GM12878 (cell line): Measurements from ENCODE around the gene TRIM47. TPM values are rescaled to one million over a fixed set of nuclear protein-coding genes. Genes with fewer than 3 reads are reported as not detected.

ENCODE experiments used
- ATAC-seq: fragments of 200-7000 bp; cut with Tn5 transposase; 3 replicates; pipeline ENCODE4 v1.9.1; 2020; ENCODE audit warnings: mild to moderate bottlenecking, moderate library complexity
- BruUV-seq: library from RNA; stranded (reverse); fragments of 400-500 nt; replicated peaks from 2 replicates; lab custom pipeline; 2021; lab: Mats Ljungman, UMichigan
- CTCF ChIA-PET: fragments of 300-600 bp; sonication (Branson Sonifier 250); formaldehyde crosslinking; extraction: SDS; loops from one replicate; lab custom pipeline; 2021; ENCODE audit warnings: inconsistent platforms; lab: Yijun Ruan, JAX
- POLR2A ChIA-PET: fragments of 350-600 bp; formaldehyde crosslinking; extraction: SDS; loops from one replicate; lab custom pipeline; 2021; ENCODE audit warnings: inconsistent platforms; lab: Charles Lee
- RAD21 ChIA-PET: fragments of 300-600 bp; sonication (Branson Sonifier 250); formaldehyde crosslinking; loops from one replicate; lab custom pipeline; 2023; ENCODE audit warnings: antibody characterized with exemption; ENCODE audit not compliant: unreplicated experiment; lab: Charles Lee
- SMC1A ChIA-PET: fragments of 300-600 bp; sonication (Branson Sonifier 250); formaldehyde crosslinking; loops from one replicate; lab custom pipeline; 2023; ENCODE audit not compliant: unreplicated experiment, uncharacterized antibody; lab: Charles Lee
- DNase-seq: peaks from one replicate; pipeline ENCODE4 v3.0.0-alpha.2; 2011; ENCODE audit warnings: low read depth, low spot score
- FAIRE-seq: peaks from 3 replicates; lab custom pipeline; 2011; peaks lifted over from hg19 to GRCh38; lab: Jason Lieb, UNC
- H2AFZ ChIP-seq: 2 replicates; pipeline ENCODE4 v1.6.0; 2011; ENCODE audit warnings: low read depth, low read length, control low read depth; ENCODE audit not compliant: control insufficient read depth
- H3K27ac ChIP-seq: 2 replicates; pipeline ENCODE4 v1.5.1; 2011; ENCODE audit warnings: control low read depth; ENCODE audit not compliant: control insufficient read depth, insufficient read depth
- H3K27me3 ChIP-seq, 2 experiments: replicated peaks in 1 of 2; 2 replicates each; pipeline versions ENCODE4 v1.6.0 to v1.6.1; 2011; ENCODE audit warnings: low read length in 1 of 2; ENCODE audit not compliant: control insufficient read depth in 2 of 2, insufficient read depth in 2 of 2
- H3K36me3 ChIP-seq, 2 experiments: 2 replicates each; pipeline ENCODE4 v1.5.1; 2011; ENCODE audit warnings: low read length in 1 of 2; ENCODE audit not compliant: control insufficient read depth in 2 of 2, insufficient read depth in 2 of 2
- H3K4me1 ChIP-seq: 2 replicates; pipeline ENCODE4 v1.6.1; 2011; ENCODE audit warnings: mild to moderate bottlenecking, low read length, moderate library complexity, mixed read lengths; ENCODE audit not compliant: control insufficient read depth, insufficient read depth
- H3K4me2 ChIP-seq: 2 replicates; pipeline ENCODE4 v1.6.0; 2011; ENCODE audit warnings: control low read depth; ENCODE audit not compliant: control insufficient read depth, insufficient read depth
- H3K4me3 ChIP-seq: fragments of 200-600 bp; sonication (generic); 2 replicates; pipeline ENCODE4 v1.5.1; 2016
- H3K79me2 ChIP-seq: 2 replicates; pipeline ENCODE4 v1.6.0; 2011; ENCODE audit warnings: low read length; ENCODE audit not compliant: control insufficient read depth, insufficient read depth
- H3K9ac ChIP-seq: 2 replicates; pipeline ENCODE4 v1.8.0; 2011; ENCODE audit warnings: low read length, control low read depth, mixed read lengths; ENCODE audit not compliant: control insufficient read depth, insufficient read depth
- H3K9me3 ChIP-seq: replicated peaks from 3 replicates; pipeline ENCODE4 v1.5.1; 2011; ENCODE audit warnings: mild to moderate bottlenecking, low read length; ENCODE audit not compliant: control insufficient read depth, insufficient read depth
- H4K20me1 ChIP-seq: 2 replicates; pipeline ENCODE4 v1.6.0; 2011; ENCODE audit not compliant: control insufficient read depth, insufficient read depth
- ASH2L ChIP-seq: fragments of 300-600, 200-600 bp; sonication (generic); IDR thresholded peaks from 2 replicates; pipeline ENCODE4 v1.6.1; 2017; ENCODE audit warnings: low read depth, mild to moderate bottlenecking, borderline replicate concordance
- ATF3 ChIP-seq: IDR thresholded peaks from 2 replicates; pipeline ENCODE4 v1.6.1; 2011; ENCODE audit warnings: low read depth, mild to moderate bottlenecking, low read length, moderate library complexity, borderline replicate concordance; ENCODE audit errors: extremely low read depth
- BACH1 ChIP-seq: fragments of 450-650 bp; IDR thresholded peaks from 2 replicates; pipeline ENCODE4 v1.6.1; 2017; ENCODE audit warnings: mild to moderate bottlenecking, borderline replicate concordance
- ESRRA ChIP-seq: IDR thresholded peaks from 2 replicates; pipeline ENCODE4 v1.6.1; 2012; ENCODE audit warnings: mild to moderate bottlenecking, low read length, improper control_type of control experiment
- EZH2 ChIP-seq: IDR thresholded peaks from 2 replicates; pipeline ENCODE4 v1.6.1; 2012; ENCODE audit warnings: low read depth, mild to moderate bottlenecking, control low read depth, inconsistent platforms, low read length, borderline replicate concordance; ENCODE audit not compliant: control insufficient read depth
- GABPA ChIP-seq: IDR thresholded peaks from 2 replicates; pipeline ENCODE4 v1.6.1; 2014; ENCODE audit warnings: antibody characterized with exemption, low read depth, mild to moderate bottlenecking, inconsistent platforms
- IKZF2 ChIP-seq, 2 experiments: fragments of 450-650 bp; IDR thresholded peaks; 2 replicates each; pipeline ENCODE4 v1.6.1; 2017; ENCODE audit warnings: mild to moderate bottlenecking in 2 of 2, moderate library complexity in 2 of 2
- NBN ChIP-seq: fragments of 450-650 bp; IDR thresholded peaks from 2 replicates; pipeline ENCODE4 v1.6.1; 2016
- POLR2A ChIP-seq: IDR thresholded peaks from 2 replicates; pipeline ENCODE4 v1.6.1; 2011; ENCODE audit warnings: low read depth, mild to moderate bottlenecking, low read length
- RB1 ChIP-seq: fragments of 450-650 bp; formaldehyde crosslinking; IDR thresholded peaks from 2 replicates; pipeline ENCODE4 v1.6.1; 2017; ENCODE audit warnings: mild to moderate bottlenecking, borderline replicate concordance
- REST ChIP-seq: IDR thresholded peaks from 2 replicates; pipeline ENCODE4 v1.6.1; 2012; ENCODE audit warnings: mild to moderate bottlenecking, low read depth, low read length
- SRF ChIP-seq, 2 experiments: IDR thresholded peaks; 2 replicates each; pipeline ENCODE4 v1.6.1; 2011; ENCODE audit warnings: low read depth in 2 of 2, low read length in 2 of 2, mild to moderate bottlenecking in 1 of 2, moderate library complexity in 1 of 2
- TAF1 ChIP-seq: IDR thresholded peaks from 2 replicates; pipeline ENCODE4 v1.6.1; 2011; ENCODE audit warnings: mild to moderate bottlenecking, low read depth, low read length, borderline replicate concordance
- TCF12 ChIP-seq: IDR thresholded peaks from 2 replicates; pipeline ENCODE4 v1.6.1; 2011; ENCODE audit warnings: low read depth, mild to moderate bottlenecking, low read length
- TCF3 ChIP-seq: IDR thresholded peaks from 2 replicates; pipeline ENCODE4 v1.6.1; 2012; ENCODE audit warnings: low read depth, mild to moderate bottlenecking, low read length, borderline replicate concordance; ENCODE audit not compliant: insufficient read depth
- WGBS: methylation state at CpG from one replicate; pipeline ENCODE4 v1.1.6; 2016; ENCODE audit warnings: low lambda C conversion rate; ENCODE audit not compliant: insufficient replicate concordance, insufficient coverage; ENCODE audit errors: missing lambda C conversion rate; 5-methylcytosine and 5-hydroxymethylcytosine counted together
- in situ Hi-C: fragments of 300-500 bp; cut with MboI; formaldehyde crosslinking; loops from 9 replicates; pipeline ENCODE4 v1.14.3; 2018; ENCODE audit warnings: mixed read lengths
- intact Hi-C: fragments of 100-400 bp; cut with micrococcal nuclease; formaldehyde crosslinking; loops from one replicate; pipeline ENCODE4 v1.14.2; 2022; ENCODE audit not compliant: unreplicated experiment
- polyA plus RNA-seq, 11 experiments: library from polyadenylated mRNA; depleted of rRNA in 4 of 11; unstranded in 6 of 11; stranded (reverse) in 5 of 11; fragments of >200 nt; fragmentation: Nextera tagmentation in 4 of 11; fragmentation: Illumina TruSeq in 1 of 11; extraction: Ambion mirVana in 4 of 11; extraction: Trizol in 1 of 11; gene quantifications; 1 replicate in 1 of 11; 2 replicates in 10 of 11; pipeline versions ENCODE4 v1.2.1 to v1.2.3, GENCODE V29; 2011 to 2016; ENCODE audit warnings: inconsistent platforms in 2 of 11, missing spikeins in 2 of 11, low read depth in 1 of 11
- total RNA-seq, 4 experiments: library from RNA; depleted of rRNA in 3 of 4; stranded (reverse); fragments of >200 nt in 3 of 4; fragmentation: Illumina TruSeq in 1 of 4; extraction: Trizol in 1 of 4; gene quantifications; 2 replicates each; pipeline versions ENCODE4 v1.2.1 to v1.2.3, GENCODE V29; 2013 to 2021
- TF ChIP-seq, protein P1 (sequence below): fragments of 450-650 bp; IDR thresholded peaks from 2 replicates; pipeline ENCODE4 v1.6.1; 2016; ENCODE audit warnings: mild to moderate bottlenecking
- TF ChIP-seq, protein P2 (sequence below): fragments of 450-650 bp; formaldehyde crosslinking; IDR thresholded peaks from 2 replicates; pipeline ENCODE4 v1.5.0; 2022; ENCODE audit warnings: mild to moderate bottlenecking, missing genetic modification characterization

Gene TRIM47
- total and polyA plus RNA-seq, 10 of the 15 experiments (the other 5 are each of a cell fraction or from before 2014, with no cell fraction given): 0.35 to 9.7 (median 5.3) TPM

DNA sequence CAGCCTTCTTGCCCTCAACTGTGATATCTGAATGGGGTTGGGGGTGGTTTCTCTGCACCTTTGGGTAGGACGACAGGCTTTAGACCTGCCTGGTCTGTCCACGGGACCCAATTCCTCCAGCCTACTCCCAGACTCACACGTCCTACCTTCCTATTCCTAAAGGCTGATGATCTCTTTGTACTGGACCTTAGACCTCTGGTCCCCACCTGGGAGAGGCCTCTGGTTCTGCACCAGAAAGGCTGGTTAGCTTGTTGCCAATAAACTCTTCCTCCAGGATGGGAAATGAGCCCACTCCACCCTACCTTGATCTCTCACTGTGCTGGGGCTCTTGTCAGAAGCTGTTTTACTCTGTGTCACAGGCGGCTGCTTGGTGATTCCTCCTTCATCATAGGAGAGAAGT lies 48.1 kb upstream of the TRIM47 start:
- H3K27me3 ChIP-seq: no peaks in the 10 kb centered on the region
- DNase-seq (no peak), FAIRE-seq (no peak), ATAC-seq (no peak)
- ChIA-PET CTCF (interaction anchor here (0.5 to 2.1 kb wide), 6 partner anchors 9 to 93 kb away, joined by 3 to 11 read pairs (median 3); partner anchors contain the start of genes ACOX1, MRPL38 and TEN1), RAD21 (no interaction called here), SMC1A (interaction anchor here (0.9 to 1.6 kb wide), 2 partner anchors 9 to 21 kb away, joined by 3 to 6 read pairs; partner anchors contain the start of gene MRPL38), POLR2A (no interaction called here)
- H3K9me3 ChIP-seq: no peaks in the 10 kb centered on the region
- 90% methylated on average over 4 of the region's 4 CpGs for WGBS
- H4K20me1 ChIP-seq: no peaks in the 10 kb centered on the region
- no peaks in the 10 kb centered on the region for H3K36me3 ChIP-seq
- H2AFZ ChIP-seq: no peak overlapping the region
- H3K4me2 ChIP-seq: no peak overlapping the region
- no peak overlapping the region for H3K4me3 ChIP-seq
- BruUV-seq: no TSS peak
- intact Hi-C loops (no loop called here), in situ Hi-C loops (loop anchor here (5.0 kb wide), 1 partner anchor 366 kb away; no protein-coding TSS in a partner anchor)
- no peaks in the 10 kb centered on the region for H3K4me1 ChIP-seq
- H3K27ac ChIP-seq: no peak overlapping the region
- H3K79me2 ChIP-seq: no peaks in the 10 kb centered on the region
- no peak overlapping the region for H3K9ac ChIP-seq
- TF ChIP-seq REST (no peak), ESRRA (no peak), TAF1 (no peak), SRF (IDR thresholded peaks at IDR 0.05; ENCODE audit: low read depth in 2 of 2, low read length in 2 of 2) (no peak), IKZF2 (IDR thresholded peaks at IDR 0.05) (no peak), NBN (no peak), EZH2 (no peak), BACH1 (no peak), RB1 (no peak), GABPA (no peak), TCF12 (no peak), POLR2A (no peak), ATF3 (no peak), ASH2L (no peak), TCF3 (no peak)
- TF ChIP-seq, protein P1, sequence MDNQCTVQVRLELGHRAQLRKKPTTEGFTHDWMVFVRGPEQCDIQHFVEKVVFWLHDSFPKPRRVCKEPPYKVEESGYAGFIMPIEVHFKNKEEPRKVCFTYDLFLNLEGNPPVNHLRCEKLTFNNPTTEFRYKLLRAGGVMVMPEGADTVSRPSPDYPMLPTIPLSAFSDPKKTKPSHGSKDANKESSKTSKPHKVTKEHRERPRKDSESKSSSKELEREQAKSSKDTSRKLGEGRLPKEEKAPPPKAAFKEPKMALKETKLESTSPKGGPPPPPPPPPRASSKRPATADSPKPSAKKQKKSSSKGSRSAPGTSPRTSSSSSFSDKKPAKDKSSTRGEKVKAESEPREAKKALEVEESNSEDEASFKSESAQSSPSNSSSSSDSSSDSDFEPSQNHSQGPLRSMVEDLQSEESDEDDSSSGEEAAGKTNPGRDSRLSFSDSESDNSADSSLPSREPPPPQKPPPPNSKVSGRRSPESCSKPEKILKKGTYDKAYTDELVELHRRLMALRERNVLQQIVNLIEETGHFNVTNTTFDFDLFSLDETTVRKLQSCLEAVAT: no peak
- TF ChIP-seq, protein P2, sequence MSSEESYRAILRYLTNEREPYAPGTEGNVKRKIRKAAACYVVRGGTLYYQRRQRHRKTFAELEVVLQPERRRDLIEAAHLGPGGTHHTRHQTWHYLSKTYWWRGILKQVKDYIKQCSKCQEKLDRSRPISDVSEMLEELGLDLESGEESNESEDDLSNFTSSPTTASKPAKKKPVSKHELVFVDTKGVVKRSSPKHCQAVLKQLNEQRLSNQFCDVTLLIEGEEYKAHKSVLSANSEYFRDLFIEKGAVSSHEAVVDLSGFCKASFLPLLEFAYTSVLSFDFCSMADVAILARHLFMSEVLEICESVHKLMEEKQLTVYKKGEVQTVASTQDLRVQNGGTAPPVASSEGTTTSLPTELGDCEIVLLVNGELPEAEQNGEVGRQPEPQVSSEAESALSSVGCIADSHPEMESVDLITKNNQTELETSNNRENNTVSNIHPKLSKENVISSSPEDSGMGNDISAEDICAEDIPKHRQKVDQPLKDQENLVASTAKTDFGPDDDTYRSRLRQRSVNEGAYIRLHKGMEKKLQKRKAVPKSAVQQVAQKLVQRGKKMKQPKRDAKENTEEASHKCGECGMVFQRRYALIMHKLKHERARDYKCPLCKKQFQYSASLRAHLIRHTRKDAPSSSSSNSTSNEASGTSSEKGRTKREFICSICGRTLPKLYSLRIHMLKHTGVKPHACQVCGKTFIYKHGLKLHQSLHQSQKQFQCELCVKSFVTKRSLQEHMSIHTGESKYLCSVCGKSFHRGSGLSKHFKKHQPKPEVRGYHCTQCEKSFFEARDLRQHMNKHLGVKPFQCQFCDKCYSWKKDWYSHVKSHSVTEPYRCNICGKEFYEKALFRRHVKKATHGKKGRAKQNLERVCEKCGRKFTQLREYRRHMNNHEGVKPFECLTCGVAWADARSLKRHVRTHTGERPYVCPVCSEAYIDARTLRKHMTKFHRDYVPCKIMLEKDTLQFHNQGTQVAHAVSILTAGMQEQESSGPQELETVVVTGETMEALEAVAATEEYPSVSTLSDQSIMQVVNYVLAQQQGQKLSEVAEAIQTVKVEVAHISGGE: no peak
